ENCODE data around the gene ZNF536.

The ZNF536 gene

GRCh38 chr19:30543243-30543945 is 171.2 kb downstream of the ZNF536 start:
- no peak for DNase-seq

GRCh38 chr19:30545752-30546151 is 173.6 kb downstream of the ZNF536 start:
- no peak for DNase-seq

GRCh38 chr19:30546332-30546731 is 174.1 kb downstream of the ZNF536 start:
- DNase-seq, result no peak

GRCh38 chr19:30547246-30547645 is 175.1 kb downstream of the ZNF536 start:
- DNase-seq, result no peak

- DNase-seq, result no peak
These were observed 177.0 kb downstream of the ZNF536 start for GRCh38 chr19:30549151-30549550.

GRCh38 chr19:30551271-30551670 is 179.1 kb downstream of the ZNF536 start:
- DNase-seq, result no peak

GRCh38 chr19:30552593-30552992 is 180.4 kb downstream of the ZNF536 start:
- no peak for DNase-seq

- DNase-seq, result no peak
These were observed 183.0 kb downstream of the ZNF536 start for GRCh38 chr19:30555075-30555790.

- no peak for DNase-seq
These were observed 183.6 kb downstream of the ZNF536 start for GRCh38 chr19:30555791-30556110.

- DNase-seq, result no peak
These were observed 184.1 kb downstream of the ZNF536 start for GRCh38 chr19:30556230-30556711.

- no peak for DNase-seq
These were observed 185.0 kb downstream of the ZNF536 start for GRCh38 chr19:30557212-30557611.

- no peak for DNase-seq
These were observed 185.9 kb downstream of the ZNF536 start for GRCh38 chr19:30557927-30558557.

GRCh38 chr19:30558793-30559192 is 186.6 kb downstream of the ZNF536 start:
- DNase-seq, result no peak

GRCh38 chr19:30559446-30559845 is 187.3 kb downstream of the ZNF536 start:
- DNase-seq, result no peak

GRCh38 chr19:30562981-30563380 is 190.8 kb downstream of the ZNF536 start:
- no peak for DNase-seq

- no peak for DNase-seq
These were observed 191.5 kb downstream of the ZNF536 start for GRCh38 chr19:30563691-30564090.

- DNase-seq, result no peak
These were observed 192.4 kb downstream of the ZNF536 start for GRCh38 chr19:30564551-30565011.

- DNase-seq, result no peak
These were observed 193.5 kb downstream of the ZNF536 start for GRCh38 chr19:30565636-30566035.

- DNase-seq, result no peak
These were observed 194.7 kb downstream of the ZNF536 start for GRCh38 chr19:30566681-30567420.

- no peak for DNase-seq
These were observed 195.5 kb downstream of the ZNF536 start for GRCh38 chr19:30567536-30568232.

- DNase-seq, result no peak
These were observed 198.0 kb downstream of the ZNF536 start for GRCh38 chr19:30570194-30570593.

- no peak for DNase-seq
These were observed 205.4 kb downstream of the ZNF536 start for GRCh38 chr19:30577551-30578105.

Measured in activated CD4-positive, alpha-beta T cell treated with anti-CD3 and anti-CD28 coated beads for 1 hour (primary cell).